HK-2 (cell line): Measurements from ENCODE around the gene ERCC3.

Experiments
- DNase-seq: peaks from one replicate; pipeline ENCODE4 v3.0.0-alpha.2; 2018; ENCODE audit not compliant: unreplicated experiment

ERCC3 gene

GRCh38 chr2:127293748-127294562, at the start of gene ERCC3:
Gene ERCC3, minus strand, starts transcription at chr2:127294144. Its CDS starts 63 bp downstream, at chr2:127294081.
- peak; percentile 85 for DNase-seq

- DNase-seq = no peak
These were observed 49.3 kb upstream of the ERCC3 start for GRCh38 chr2:127343277-127343676.

- no peak for DNase-seq
These were observed 48.2 kb upstream of the ERCC3 start for GRCh38 chr2:127342101-127342500.

GRCh38 chr2:127332335-127332734, 38.4 kb upstream of the ERCC3 start:
- no peak for DNase-seq

- DNase-seq = no peak
These were observed 36.8 kb upstream of the ERCC3 start for GRCh38 chr2:127330753-127331152.

- no peak for DNase-seq
These were observed 32.5 kb upstream of the ERCC3 start for GRCh38 chr2:127326289-127326945.

GRCh38 chr2:127324635-127325034, 30.7 kb upstream of the ERCC3 start:
- no peak for DNase-seq

- DNase-seq = no peak
These were observed 27.4 kb upstream of the ERCC3 start for GRCh38 chr2:127321303-127321702.

- DNase-seq = no peak
These were observed 26.8 kb upstream of the ERCC3 start for GRCh38 chr2:127320586-127321275.

- no peak for DNase-seq
These were observed 26.1 kb upstream of the ERCC3 start for GRCh38 chr2:127320067-127320466.

- DNase-seq = no peak
These were observed 20.4 kb upstream of the ERCC3 start for GRCh38 chr2:127314193-127314988.

- DNase-seq = no peak
These were observed 19.5 kb upstream of the ERCC3 start for GRCh38 chr2:127313406-127313805.

- no peak for DNase-seq
These were observed 17.0 kb upstream of the ERCC3 start for GRCh38 chr2:127310980-127311379.

GRCh38 chr2:127309468-127309867, 15.5 kb upstream of the ERCC3 start:
- no peak for DNase-seq

- no peak for DNase-seq
These were observed 14.7 kb upstream of the ERCC3 start for GRCh38 chr2:127308586-127309138.

GRCh38 chr2:127305990-127306585, 12.1 kb upstream of the ERCC3 start:
- DNase-seq = no peak

GRCh38 chr2:127302168-127302567, 8.2 kb upstream of the ERCC3 start:
- no peak for DNase-seq

- peak; percentile 27 for DNase-seq
These were observed 577 bp downstream of the ERCC3 start for GRCh38 chr2:127293386-127293747.

- DNase-seq = no peak
These were observed 5.7 kb downstream of the ERCC3 start for GRCh38 chr2:127288274-127288673.

- DNase-seq = no peak
These were observed 10.7 kb downstream of the ERCC3 start for GRCh38 chr2:127283275-127283674.

GRCh38 chr2:127280693-127281092, 13.3 kb downstream of the ERCC3 start:
- no peak for DNase-seq
